GM12878 (cell line): ENCODE data around the gene MXI1.

Source experiments
- CTCF ChIP-seq, 3 experiments: IDR thresholded peaks in 2 of 3; conservative IDR thresholded peaks in 1 of 3; 2 replicates each; pipeline ENCODE4 v1.5.1; 2011; ENCODE audit warnings: low read depth in 3 of 3, low read length in 3 of 3, mild to moderate bottlenecking in 3 of 3, control low read depth in 2 of 3, moderate library complexity in 2 of 3, inconsistent platforms in 1 of 3, mixed read lengths in 1 of 3; ENCODE audit not compliant: control insufficient read depth in 2 of 3, insufficient read depth in 1 of 3; ENCODE audit errors: extremely low read depth in 1 of 3
- DPF2 ChIP-seq: fragments of 450-650 bp; IDR thresholded peaks from 2 replicates; pipeline ENCODE4 v1.6.1; 2017; ENCODE audit warnings: mild to moderate bottlenecking
- EP300 ChIP-seq, 2 experiments: fragments of 150-350 bp in 1 of 2; IDR thresholded peaks; 2 replicates each; pipeline ENCODE4 v1.6.1; 2011 to 2012; ENCODE audit warnings: low read depth in 2 of 2, low read length in 2 of 2, borderline replicate concordance in 1 of 2, improper control_type of control experiment in 1 of 2, inconsistent platforms in 1 of 2; ENCODE audit not compliant: control insufficient read depth in 1 of 2
- MXI1 ChIP-seq: fragments of 150-350 bp; IDR thresholded peaks from 2 replicates; pipeline ENCODE4 v1.6.1; 2011; ENCODE audit warnings: low read depth, mild to moderate bottlenecking, inconsistent platforms, low read length, improper control_type of control experiment
- PKNOX1 ChIP-seq: fragments of 450-650 bp; IDR thresholded peaks from 2 replicates; pipeline ENCODE4 v1.6.1; 2016; ENCODE audit warnings: mild to moderate bottlenecking
- POLR2A ChIP-seq: IDR thresholded peaks from 2 replicates; pipeline ENCODE4 v1.6.1; 2011; ENCODE audit warnings: low read depth, mild to moderate bottlenecking, low read length
- REST ChIP-seq: IDR thresholded peaks from 2 replicates; pipeline ENCODE4 v1.6.1; 2012; ENCODE audit warnings: mild to moderate bottlenecking, low read depth, low read length
- SRF ChIP-seq, 2 experiments: IDR thresholded peaks; 2 replicates each; pipeline ENCODE4 v1.6.1; 2011; ENCODE audit warnings: low read depth in 2 of 2, low read length in 2 of 2, mild to moderate bottlenecking in 1 of 2, moderate library complexity in 1 of 2
- SUZ12 ChIP-seq: fragments of 200-600 bp; sonication (generic); IDR thresholded peaks from one replicate; pipeline ENCODE4 v1.6.1; 2018; ENCODE audit warnings: antibody characterized with exemption, mild to moderate bottlenecking; ENCODE audit not compliant: unreplicated experiment
- TBL1XR1 ChIP-seq: IDR thresholded peaks from 2 replicates; pipeline ENCODE4 v1.6.1; 2012; ENCODE audit warnings: low read depth, low read length, improper control_type of control experiment
- ZBTB33 ChIP-seq: fragments of 450-650 bp; IDR thresholded peaks from 2 replicates; pipeline ENCODE4 v1.6.1; 2017; ENCODE audit warnings: mild to moderate bottlenecking

- TF ChIP-seq POLR2A: no peak
- TF ChIP-seq TBL1XR1: no peak
- TF ChIP-seq SUZ12: no peak
- no peak for TF ChIP-seq CTCF (IDR thresholded peaks at IDR 0.05 in 2 of 3, conservative IDR thresholded peaks at IDR 0.05 in 1 of 3; ENCODE audit: control insufficient read depth in 2 of 3, extremely low read depth in 1 of 3, insufficient read depth in 1 of 3, low read depth in 3 of 3, low read length in 3 of 3)
- no peak for TF ChIP-seq DPF2
- no peak for TF ChIP-seq EP300 (IDR thresholded peaks at IDR 0.05; ENCODE audit: borderline replicate concordance in 1 of 2, control insufficient read depth in 1 of 2, low read depth in 2 of 2, low read length in 2 of 2)
- TF ChIP-seq PKNOX1: no peak
- TF ChIP-seq MXI1: no peak
- TF ChIP-seq SRF (IDR thresholded peaks at IDR 0.05; ENCODE audit: low read depth in 2 of 2, low read length in 2 of 2): no peak
- no peak for TF ChIP-seq ZBTB33
- TF ChIP-seq REST: no peak
Observed at GRCh38 chr10:110179220-110179619, 28.2 kb upstream of the MXI1 start.
